ENCODE measurements around the gene PARP15.

DNA sequence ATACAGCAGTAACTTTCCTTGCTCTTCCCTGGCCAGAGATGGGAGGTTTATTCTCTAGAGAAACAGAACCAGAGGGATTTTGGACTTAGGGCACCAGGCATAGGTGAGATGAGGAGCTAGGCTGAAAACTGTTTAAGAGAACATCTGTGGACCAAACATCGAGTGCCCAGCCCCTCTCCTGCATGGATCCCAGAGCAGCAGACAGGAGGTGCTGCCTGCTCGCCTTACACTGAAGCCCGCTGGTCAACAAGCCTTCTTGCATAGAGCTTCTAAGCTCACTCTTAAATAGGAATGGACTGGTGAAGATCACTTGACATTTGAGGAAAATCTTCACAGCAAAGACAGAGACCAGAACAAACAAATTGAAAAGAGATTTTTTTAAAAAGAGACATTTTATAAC is 41.2 kb downstream of the PARP15 start:
- TF ChIP-seq, protein P1, sequence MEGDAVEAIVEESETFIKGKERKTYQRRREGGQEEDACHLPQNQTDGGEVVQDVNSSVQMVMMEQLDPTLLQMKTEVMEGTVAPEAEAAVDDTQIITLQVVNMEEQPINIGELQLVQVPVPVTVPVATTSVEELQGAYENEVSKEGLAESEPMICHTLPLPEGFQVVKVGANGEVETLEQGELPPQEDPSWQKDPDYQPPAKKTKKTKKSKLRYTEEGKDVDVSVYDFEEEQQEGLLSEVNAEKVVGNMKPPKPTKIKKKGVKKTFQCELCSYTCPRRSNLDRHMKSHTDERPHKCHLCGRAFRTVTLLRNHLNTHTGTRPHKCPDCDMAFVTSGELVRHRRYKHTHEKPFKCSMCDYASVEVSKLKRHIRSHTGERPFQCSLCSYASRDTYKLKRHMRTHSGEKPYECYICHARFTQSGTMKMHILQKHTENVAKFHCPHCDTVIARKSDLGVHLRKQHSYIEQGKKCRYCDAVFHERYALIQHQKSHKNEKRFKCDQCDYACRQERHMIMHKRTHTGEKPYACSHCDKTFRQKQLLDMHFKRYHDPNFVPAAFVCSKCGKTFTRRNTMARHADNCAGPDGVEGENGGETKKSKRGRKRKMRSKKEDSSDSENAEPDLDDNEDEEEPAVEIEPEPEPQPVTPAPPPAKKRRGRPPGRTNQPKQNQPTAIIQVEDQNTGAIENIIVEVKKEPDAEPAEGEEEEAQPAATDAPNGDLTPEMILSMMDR (IDR thresholded peaks at IDR 0.05; ENCODE audit: poor library complexity), result no peak
- TF ChIP-seq EZH2phosphoT487 (IDR thresholded peaks at IDR 0.05; ENCODE audit: low read depth, severe bottlenecking, unreplicated experiment) (no peak), EZH2 (IDR thresholded peaks at IDR 0.05; ENCODE audit: borderline replicate concordance) (no peak)
